Esophagus mucosa (tissue), 1 donor: Measurements from ENCODE around the gene PPP1R18. TPM values are rescaled to one million over a fixed set of nuclear protein-coding genes. Genes with fewer than 3 reads are reported as not detected.

Experiments
- ATAC-seq: fragments of 200-7000 bp; cut with Tn5 transposase; one replicate; pipeline ENCODE4 v1.9.1; 2020
- total RNA-seq: library from RNA; stranded (reverse); gene quantifications from one replicate; pipeline ENCODE4 v1.2.4, GENCODE V29; 2023
- donor health status: DM: yes; HTN: yes; CAD: no.

The PPP1R18 gene
- total RNA-seq, 1 donor from 2014 or later = 22.9 TPM

GRCh38 chr6:30689022-30689865 is 2.8 kb upstream of the PPP1R18 start:
- no peak for ATAC-seq

GRCh38 chr6:30688569-30688968 is 2.1 kb upstream of the PPP1R18 start:
- ATAC-seq = no peak

- no peak for ATAC-seq
Observed at GRCh38 chr6:30687659-30688431, 1.4 kb upstream of the PPP1R18 start.

GRCh38 chr6:30686908-30687658 is 638 bp upstream of the PPP1R18 start:
- peak; percentile 82 for ATAC-seq

- no peak for ATAC-seq
Observed at GRCh38 chr6:30685157-30686008, 1.1 kb downstream of the PPP1R18 start.

GRCh38 chr6:30684386-30685156 is 1.9 kb downstream of the PPP1R18 start:
- no peak for ATAC-seq

GRCh38 chr6:30683980-30684338 is 2.5 kb downstream of the PPP1R18 start:
- ATAC-seq = no peak

GRCh38 chr6:30683183-30683979 is 3.1 kb downstream of the PPP1R18 start:
- no peak for ATAC-seq

GRCh38 chr6:30682143-30683117 is 4.0 kb downstream of the PPP1R18 start:
- ATAC-seq = peak; percentile 29

- ATAC-seq = no peak
Observed at GRCh38 chr6:30681766-30682142, 4.7 kb downstream of the PPP1R18 start.

- ATAC-seq = no peak
Observed at GRCh38 chr6:30679765-30680535, 6.5 kb downstream of the PPP1R18 start.

- ATAC-seq = peak; percentile 76
Observed at GRCh38 chr6:30678964-30679726, 7.3 kb downstream of the PPP1R18 start.

GRCh38 chr6:30676660-30677285 is 9.7 kb downstream of the PPP1R18 start:
- ATAC-seq = no peak

GRCh38 chr6:30672445-30673253 is 13.8 kb downstream of the PPP1R18 start, which contains the start of gene DHX16:
Gene DHX16 (minus strand): TSS chr6:30673006. CDS start chr6:30672841, 165 bp downstream.
- peak; percentile 88 for ATAC-seq

GRCh38 chr6:30670760-30671527 is 15.5 kb downstream of the PPP1R18 start:
- no peak for ATAC-seq
